Smooth muscle cell (in vitro differentiated cells): ENCODE measurements around the gene MAP3K14. TPM values are rescaled to one million over a fixed set of nuclear protein-coding genes. Genes with fewer than 3 reads are reported as not detected.

Source experiments
- DNase-seq: peaks from one replicate; lab custom pipeline; 2025; ENCODE audit not compliant: unreplicated experiment; lab: John Stamatoyannopoulos, UW
- H2AFZ ChIP-seq: fragments of 200-600 bp; sonication (generic); 2 replicates; pipeline ENCODE4 v1.6.0; 2016; ENCODE audit warnings: antibody characterized with exemption, low read depth, mild to moderate bottlenecking
- H3F3A ChIP-seq: fragments of 200-600 bp; sonication (generic); 2 replicates; pipeline ENCODE4 v1.6.0; 2017; ENCODE audit warnings: antibody characterized with exemption, low read depth
- H3K27ac ChIP-seq: fragments of 200-600 bp; sonication (generic); 2 replicates; pipeline ENCODE4 v1.5.1; 2016; ENCODE audit warnings: low read depth, mild to moderate bottlenecking
- H3K27me3 ChIP-seq: fragments of 200-600 bp; sonication (generic); 2 replicates; pipeline ENCODE4 v1.6.1; 2016; ENCODE audit warnings: low read depth, mild to moderate bottlenecking
- H3K36me3 ChIP-seq: fragments of 200-600 bp; sonication (generic); 2 replicates; pipeline ENCODE4 v1.5.1; 2016; ENCODE audit warnings: low read depth
- H3K4me1 ChIP-seq: fragments of 200-600 bp; sonication (generic); 2 replicates; pipeline ENCODE4 v1.5.1; 2016; ENCODE audit warnings: low read depth
- H3K4me2 ChIP-seq: fragments of 200-600 bp; sonication (generic); 2 replicates; pipeline ENCODE4 v1.6.0; 2016; ENCODE audit warnings: mild to moderate bottlenecking
- H3K4me3 ChIP-seq: fragments of 200-600 bp; sonication (generic); 2 replicates; pipeline ENCODE4 v1.5.1; 2016; ENCODE audit warnings: mild to moderate bottlenecking
- H3K79me2 ChIP-seq: fragments of 200-600 bp; sonication (generic); 2 replicates; pipeline ENCODE4 v1.6.0; 2016; ENCODE audit warnings: low read depth, mild to moderate bottlenecking
- H3K9ac ChIP-seq: fragments of 200-600 bp; sonication (generic); 2 replicates; pipeline ENCODE4 v1.6.0; 2016; ENCODE audit warnings: low read depth
- H3K9me3 ChIP-seq: fragments of 200-600 bp; sonication (generic); replicated peaks from 2 replicates; pipeline ENCODE4 v1.5.1; 2016; ENCODE audit warnings: low read depth
- H4K20me1 ChIP-seq: fragments of 200-600 bp; sonication (generic); 2 replicates; pipeline ENCODE4 v1.6.0; 2016; ENCODE audit warnings: low read depth
- CTCF ChIP-seq: fragments of 200-600 bp; sonication (generic); IDR thresholded peaks from 2 replicates; pipeline ENCODE4 v1.5.1; 2017; ENCODE audit warnings: borderline replicate concordance, mild to moderate bottlenecking, antibody characterized with exemption; ENCODE audit not compliant: insufficient read depth, poor library complexity, severe bottlenecking
- WGBS: methylation state at CpG from one replicate; pipeline ENCODE4 v1.1.7; 2016; ENCODE audit warnings: low lambda C conversion rate; 5-methylcytosine and 5-hydroxymethylcytosine counted together
- polyA plus RNA-seq: library from polyadenylated mRNA; unstranded; fragments of >200 nt; fragmentation: Nextera tagmentation; extraction: Ambion mirVana; gene quantifications from 2 replicates; pipeline ENCODE4 v1.2.1, GENCODE V29; 2016
- total RNA-seq: library from RNA; depleted of rRNA; stranded (reverse); fragments of >200 nt; gene quantifications from 2 replicates; pipeline ENCODE4 v1.2.3, GENCODE V29; 2014

Gene MAP3K14
- total and polyA plus RNA-seq, 2 experiments from 2014 or later: 1.7 to 1.8 TPM

GRCh38 chr17:45246861-45247428 is 69.9 kb downstream of the MAP3K14 start:
- Histone ChIP-seq H4K20me1 (no peaks in the 10 kb centered on the region), H3K27me3 (peaks cover 5% of the 10 kb centered on the region), H2AFZ (peak overlapping the region; percentile 90), H3K4me1 (peaks cover 5% of the 10 kb centered on the region), H3K9ac (no peak overlapping the region), H3K4me3 (peak overlapping the region; percentile 71), H3F3A (no peaks in the 10 kb centered on the region), H3K79me2 (no peaks in the 10 kb centered on the region), H3K27ac (no peak overlapping the region), H3K9me3 (no peaks in the 10 kb centered on the region), H3K4me2 (peak overlapping the region; percentile 99), H3K36me3 (no peaks in the 10 kb centered on the region)
- no peak for DNase-seq
- TF ChIP-seq CTCF: peak; percentile 40
- WGBS: 4% methylated on average over 31 of the region's 33 CpGs

- Histone ChIP-seq H3K36me3 (no peaks in the 10 kb centered on the region), H2AFZ (no peak overlapping the region), H3K27ac (no peak overlapping the region), H3F3A (no peaks in the 10 kb centered on the region), H3K9me3 (no peaks in the 10 kb centered on the region), H4K20me1 (no peaks in the 10 kb centered on the region), H3K4me2 (peak overlapping the region; percentile 99), H3K9ac (no peak overlapping the region), H3K79me2 (no peaks in the 10 kb centered on the region), H3K27me3 (peaks cover 10% of the 10 kb centered on the region), H3K4me3 (no peak overlapping the region), H3K4me1 (peaks cover 5% of the 10 kb centered on the region)
- WGBS: 88% methylated on average over 8 of the region's 8 CpGs
- no peak for DNase-seq
- no peak for TF ChIP-seq CTCF
Measured at GRCh38 chr17:45246338-45246737, 70.5 kb downstream of the MAP3K14 start.

GRCh38 chr17:45244725-45245656 is 71.8 kb downstream of the MAP3K14 start:
- Histone ChIP-seq H3K4me3 (no peak overlapping the region), H4K20me1 (no peaks in the 10 kb centered on the region), H3K4me2 (no peak overlapping the region), H3K27ac (no peak overlapping the region), H3K9ac (no peak overlapping the region), H3K9me3 (no peaks in the 10 kb centered on the region), H3K4me1 (peaks cover 13% of the 10 kb centered on the region), H3K27me3 (peaks cover 23% of the 10 kb centered on the region), H3K79me2 (no peaks in the 10 kb centered on the region), H3K36me3 (no peaks in the 10 kb centered on the region), H3F3A (no peaks in the 10 kb centered on the region), H2AFZ (no peak overlapping the region)
- no peak for TF ChIP-seq CTCF
- no peak for DNase-seq
- 94% methylated on average over 21 of the region's 21 CpGs for WGBS
